OCI-LY1 (cell line): ENCODE results near the gene MAGED4B.

Experiments used
- EZH2 ChIP-seq: fragments of 200-600 bp; sonication (generic), shearing (Covaris generic); IDR thresholded peaks from 2 replicates; pipeline ENCODE4 v1.8.0; 2017; ENCODE audit warnings: borderline replicate concordance, mixed run types, mild to moderate bottlenecking, antibody characterized with exemption, low read length, moderate library complexity, mixed read lengths
- TF ChIP-seq, protein P1 (sequence below): fragments of 200-600 bp; sonication (generic), shearing (Covaris generic); IDR thresholded peaks from 2 replicates; pipeline ENCODE4 v1.5.1; 2017; ENCODE audit warnings: mild to moderate bottlenecking, antibody characterized with exemption, low read length, moderate library complexity, mixed read lengths

DNA sequence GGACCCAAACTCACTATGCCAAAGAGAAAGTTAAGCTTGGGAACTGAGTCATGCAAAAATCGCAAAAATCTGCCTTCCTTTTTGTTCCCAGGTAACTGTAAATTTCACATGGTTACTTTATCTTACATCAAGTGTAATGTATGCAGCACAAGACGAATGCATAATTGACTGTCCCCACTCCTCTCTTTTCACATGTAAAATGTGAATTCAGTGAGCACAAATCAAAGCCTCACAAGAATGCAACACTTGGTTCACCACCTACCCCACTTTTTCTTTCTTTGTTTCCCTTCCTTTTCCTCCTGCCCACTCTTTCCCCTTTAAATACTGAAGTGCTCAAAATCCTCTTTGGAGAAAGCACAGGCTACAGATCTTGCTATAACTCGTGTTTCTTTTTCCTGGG, 53.2 kb downstream of the MAGED4B start:
- TF ChIP-seq, protein P1, sequence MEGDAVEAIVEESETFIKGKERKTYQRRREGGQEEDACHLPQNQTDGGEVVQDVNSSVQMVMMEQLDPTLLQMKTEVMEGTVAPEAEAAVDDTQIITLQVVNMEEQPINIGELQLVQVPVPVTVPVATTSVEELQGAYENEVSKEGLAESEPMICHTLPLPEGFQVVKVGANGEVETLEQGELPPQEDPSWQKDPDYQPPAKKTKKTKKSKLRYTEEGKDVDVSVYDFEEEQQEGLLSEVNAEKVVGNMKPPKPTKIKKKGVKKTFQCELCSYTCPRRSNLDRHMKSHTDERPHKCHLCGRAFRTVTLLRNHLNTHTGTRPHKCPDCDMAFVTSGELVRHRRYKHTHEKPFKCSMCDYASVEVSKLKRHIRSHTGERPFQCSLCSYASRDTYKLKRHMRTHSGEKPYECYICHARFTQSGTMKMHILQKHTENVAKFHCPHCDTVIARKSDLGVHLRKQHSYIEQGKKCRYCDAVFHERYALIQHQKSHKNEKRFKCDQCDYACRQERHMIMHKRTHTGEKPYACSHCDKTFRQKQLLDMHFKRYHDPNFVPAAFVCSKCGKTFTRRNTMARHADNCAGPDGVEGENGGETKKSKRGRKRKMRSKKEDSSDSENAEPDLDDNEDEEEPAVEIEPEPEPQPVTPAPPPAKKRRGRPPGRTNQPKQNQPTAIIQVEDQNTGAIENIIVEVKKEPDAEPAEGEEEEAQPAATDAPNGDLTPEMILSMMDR: no peak
- TF ChIP-seq EZH2: no peak
